Stimulated activated CD8-positive, alpha-beta memory T cell treated with anti-CD3 and anti-CD28 coated beads, Interleukin-15, amount 100 ng/mL, for 4 hours (primary cell): ENCODE data around the gene BCAR1.
"Not testable (repeated sequence)": the region's sequence is repeated elsewhere in the genome, so short reads cannot be mapped to it uniquely, and the experiment has no call there.

Experiments
- DNase-seq, 2 donors: peaks; one replicate each; pipeline ENCODE4 v3.0.0-alpha.2; 2020; ENCODE audit warnings: low read depth in 2 of 2

Gene BCAR1, protein sequence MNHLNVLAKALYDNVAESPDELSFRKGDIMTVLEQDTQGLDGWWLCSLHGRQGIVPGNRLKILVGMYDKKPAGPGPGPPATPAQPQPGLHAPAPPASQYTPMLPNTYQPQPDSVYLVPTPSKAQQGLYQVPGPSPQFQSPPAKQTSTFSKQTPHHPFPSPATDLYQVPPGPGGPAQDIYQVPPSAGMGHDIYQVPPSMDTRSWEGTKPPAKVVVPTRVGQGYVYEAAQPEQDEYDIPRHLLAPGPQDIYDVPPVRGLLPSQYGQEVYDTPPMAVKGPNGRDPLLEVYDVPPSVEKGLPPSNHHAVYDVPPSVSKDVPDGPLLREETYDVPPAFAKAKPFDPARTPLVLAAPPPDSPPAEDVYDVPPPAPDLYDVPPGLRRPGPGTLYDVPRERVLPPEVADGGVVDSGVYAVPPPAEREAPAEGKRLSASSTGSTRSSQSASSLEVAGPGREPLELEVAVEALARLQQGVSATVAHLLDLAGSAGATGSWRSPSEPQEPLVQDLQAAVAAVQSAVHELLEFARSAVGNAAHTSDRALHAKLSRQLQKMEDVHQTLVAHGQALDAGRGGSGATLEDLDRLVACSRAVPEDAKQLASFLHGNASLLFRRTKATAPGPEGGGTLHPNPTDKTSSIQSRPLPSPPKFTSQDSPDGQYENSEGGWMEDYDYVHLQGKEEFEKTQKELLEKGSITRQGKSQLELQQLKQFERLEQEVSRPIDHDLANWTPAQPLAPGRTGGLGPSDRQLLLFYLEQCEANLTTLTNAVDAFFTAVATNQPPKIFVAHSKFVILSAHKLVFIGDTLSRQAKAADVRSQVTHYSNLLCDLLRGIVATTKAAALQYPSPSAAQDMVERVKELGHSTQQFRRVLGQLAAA

DNA sequence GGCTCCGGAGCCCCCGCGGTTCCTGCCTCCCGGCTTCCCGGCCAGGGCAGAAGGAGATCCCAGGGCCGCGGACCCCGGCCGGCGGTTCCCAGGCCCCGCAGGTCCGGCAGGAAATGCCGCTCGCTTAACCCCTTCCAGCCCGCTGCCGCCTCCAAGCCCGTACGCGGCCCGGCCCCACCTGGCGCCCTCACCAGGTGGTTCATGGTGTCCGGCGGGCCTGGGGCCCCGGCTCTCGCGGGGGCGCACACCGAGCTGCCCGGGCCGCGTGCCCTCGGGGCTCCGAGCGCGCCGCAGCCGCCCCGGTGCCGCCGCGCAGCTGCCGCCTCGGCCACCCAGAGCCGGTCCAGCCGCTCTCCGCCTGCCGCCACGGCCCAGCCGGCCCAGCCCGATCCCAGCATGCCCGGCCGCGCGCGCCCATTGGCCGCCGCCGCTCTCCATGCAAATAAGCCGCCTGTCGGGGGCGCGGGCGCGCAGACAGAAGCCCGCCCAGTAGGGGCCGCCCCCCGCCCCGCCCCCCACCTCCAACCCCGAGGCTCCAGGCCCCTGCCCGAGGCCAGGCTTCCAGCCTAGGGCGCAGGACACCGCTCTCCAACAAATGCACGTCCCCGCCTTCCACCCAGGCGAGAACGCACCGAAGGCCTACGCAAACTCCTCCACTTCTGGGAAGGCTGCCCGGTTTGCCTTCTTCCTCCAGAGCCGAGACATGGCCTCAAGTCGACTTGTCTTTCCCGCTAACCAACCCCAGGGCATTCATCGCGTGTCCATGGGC is at the start of gene BCAR1:
TSS of gene BCAR1 (minus strand) at position 345 of the 769 bp plus-strand sequence. CDS start at position 203, 142 bp downstream.
- DNase-seq, result no peak

DNA sequence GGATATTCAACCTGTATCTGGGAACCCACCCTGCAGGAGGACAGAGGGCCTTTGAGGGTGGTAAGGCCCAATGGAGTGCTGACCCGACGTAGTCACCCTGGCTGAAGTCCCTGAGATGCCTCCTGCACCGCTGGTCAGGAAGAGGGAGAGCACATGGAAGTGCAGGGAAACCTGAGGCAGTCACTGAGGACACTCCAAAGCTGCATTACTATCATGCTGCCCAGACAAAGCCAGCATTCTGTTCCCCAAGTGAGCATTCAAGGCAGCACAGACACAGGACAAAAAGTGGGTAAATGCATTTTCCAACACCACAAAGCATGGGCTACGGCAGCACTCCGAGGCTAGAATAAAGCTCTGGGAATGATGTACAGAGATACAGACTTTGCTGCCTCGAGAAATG is 46.8 kb upstream of the BCAR1 start:
- DNase-seq, result no peak

DNA sequence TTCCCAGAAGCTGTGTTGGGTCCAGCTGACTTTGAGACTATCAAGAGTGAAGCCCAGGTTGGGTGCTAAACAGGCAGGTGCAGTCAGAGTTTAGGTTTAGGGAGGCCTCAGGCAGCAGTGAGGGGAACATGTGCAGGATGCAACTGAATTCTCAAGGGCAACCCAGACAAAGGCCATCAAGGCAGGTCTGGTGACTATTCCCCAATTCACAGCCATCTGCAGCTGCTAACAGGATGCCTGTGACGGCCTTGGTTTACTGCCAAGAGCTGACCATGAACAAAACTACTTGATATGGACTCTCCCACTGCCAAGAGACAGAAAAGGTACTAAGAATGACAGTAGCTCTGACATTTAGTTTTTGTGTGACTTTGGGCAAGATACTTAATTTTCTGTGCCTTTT is 45.2 kb upstream of the BCAR1 start:
- DNase-seq, result no peak

- DNase-seq, result no peak
These were observed 43.5 kb upstream of the BCAR1 start for GRCh38 chr16:75294773-75295459.

DNA sequence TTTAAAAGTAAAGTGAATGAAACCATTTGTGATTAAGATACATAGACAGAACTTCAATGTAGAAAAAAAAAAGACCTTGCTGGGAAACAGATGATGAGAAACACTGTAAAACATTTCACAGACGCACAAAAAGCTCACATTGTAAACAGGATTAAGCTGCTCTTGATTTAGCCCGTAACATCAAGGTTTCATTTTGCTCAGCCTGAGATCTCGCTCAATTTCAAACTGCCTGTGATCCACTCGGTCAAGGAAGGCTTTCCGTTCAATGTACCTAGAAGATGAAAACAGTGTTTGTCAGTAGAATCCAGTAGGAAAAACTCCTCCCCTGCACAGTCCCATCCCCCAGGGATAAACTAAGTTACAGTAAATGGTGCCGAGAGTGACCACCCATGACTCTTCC is 42.3 kb upstream of the BCAR1 start:
- no peak for DNase-seq

GRCh38 chr16:75293173-75293572 is 41.7 kb upstream of the BCAR1 start:
- DNase-seq, result no peak

DNA sequence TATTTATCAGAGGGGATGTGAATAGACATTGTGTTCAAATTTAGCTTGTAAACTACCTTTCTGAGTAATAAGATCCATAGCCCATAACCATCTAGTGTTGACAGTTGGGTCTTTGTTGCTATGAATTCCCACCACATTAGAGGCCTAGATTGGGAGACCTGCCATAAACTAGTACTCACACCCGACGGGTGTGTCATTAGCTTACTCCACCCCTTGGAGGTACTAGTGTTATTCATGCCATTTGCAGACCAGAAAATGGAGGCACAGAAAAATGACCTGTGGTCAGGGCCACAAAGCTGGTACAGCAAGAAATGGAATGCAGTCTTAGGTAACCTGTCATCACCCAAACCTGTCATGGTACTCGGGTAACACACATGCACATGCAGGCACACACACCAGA is 41.3 kb upstream of the BCAR1 start:
- no peak for DNase-seq

DNA sequence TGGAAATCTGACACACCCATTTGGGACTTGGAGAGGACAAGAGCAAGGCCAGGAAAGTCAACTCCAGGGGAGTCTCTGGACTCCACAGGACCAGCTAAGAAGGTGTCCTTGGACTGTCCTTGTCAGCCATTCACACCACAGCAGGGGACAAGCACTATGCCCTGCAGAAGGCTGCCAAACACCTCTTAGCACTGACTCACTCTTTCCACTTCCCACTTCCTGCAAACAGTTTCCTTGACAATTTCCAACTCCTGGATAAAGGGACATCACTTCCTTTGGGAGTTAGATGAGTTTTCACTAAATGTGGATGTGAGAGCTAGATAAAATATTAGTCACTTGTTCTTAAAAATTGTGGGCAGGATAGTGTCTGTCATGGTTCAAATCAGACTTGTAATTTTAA is 37.8 kb upstream of the BCAR1 start:
- DNase-seq, result no peak

- peak in 1 of 2 donors; percentile 20 for DNase-seq
These were observed 37.2 kb upstream of the BCAR1 start for GRCh38 chr16:75288596-75289120.

DNA sequence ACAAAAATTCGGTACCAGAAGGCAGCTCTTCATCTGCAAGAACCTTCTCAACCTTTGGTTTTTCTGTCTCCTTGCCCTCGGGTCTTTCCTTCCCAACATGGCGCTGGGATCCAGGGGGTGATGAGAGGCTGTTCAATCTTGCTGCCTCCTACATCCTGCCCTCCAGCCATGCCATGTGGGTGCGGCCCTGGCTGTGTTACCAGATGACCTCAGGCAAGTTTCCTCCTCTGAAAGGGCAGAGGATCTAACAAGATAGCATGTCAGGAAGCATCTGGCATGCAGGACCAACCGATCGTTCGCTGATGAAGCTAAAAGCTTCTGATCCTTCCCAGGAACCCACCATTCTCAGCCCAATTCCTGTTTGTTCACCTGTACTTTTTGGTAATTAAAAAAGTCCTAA is 36.8 kb upstream of the BCAR1 start:
- DNase-seq, result no peak

DNA sequence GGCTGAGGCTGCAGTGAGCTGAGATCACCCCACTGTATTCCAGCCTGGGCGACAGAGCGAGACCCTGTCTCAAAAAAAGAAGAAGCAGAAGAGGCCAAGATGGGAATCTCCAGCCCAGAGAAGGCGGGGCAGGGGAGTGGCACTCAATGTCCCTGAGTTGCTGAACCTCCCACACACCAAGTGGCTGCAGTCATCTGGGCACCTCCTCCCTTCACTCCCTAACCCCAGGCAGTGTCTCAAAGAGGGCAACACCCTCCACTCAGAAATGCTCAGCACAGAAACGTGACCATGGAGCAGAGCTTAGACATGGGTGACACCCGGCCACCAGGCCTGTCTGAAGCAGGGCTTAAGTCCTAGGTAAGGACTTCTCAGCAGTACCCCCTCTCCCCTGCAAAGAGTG is 36.3 kb upstream of the BCAR1 start:
- DNase-seq, result no peak

DNA sequence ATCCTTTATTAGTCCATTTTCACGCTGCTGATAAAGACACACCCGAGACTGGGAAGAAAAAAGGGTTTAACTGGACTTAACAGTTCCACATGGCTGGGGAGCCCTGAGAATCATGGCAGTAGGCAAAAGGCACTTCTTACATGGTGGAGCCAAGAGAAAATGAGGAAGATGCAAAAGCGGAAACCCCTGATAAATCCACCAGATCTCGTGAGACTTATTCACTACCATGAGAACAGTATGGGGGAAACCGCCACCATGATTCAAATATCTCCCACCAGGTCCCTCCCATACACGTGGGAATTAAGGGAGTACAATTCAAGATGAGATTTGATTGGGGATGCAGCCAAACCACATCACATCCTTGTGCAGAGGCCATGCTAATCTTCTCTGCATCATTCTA is 35.0 kb upstream of the BCAR1 start:
- DNase-seq, result no peak

DNA sequence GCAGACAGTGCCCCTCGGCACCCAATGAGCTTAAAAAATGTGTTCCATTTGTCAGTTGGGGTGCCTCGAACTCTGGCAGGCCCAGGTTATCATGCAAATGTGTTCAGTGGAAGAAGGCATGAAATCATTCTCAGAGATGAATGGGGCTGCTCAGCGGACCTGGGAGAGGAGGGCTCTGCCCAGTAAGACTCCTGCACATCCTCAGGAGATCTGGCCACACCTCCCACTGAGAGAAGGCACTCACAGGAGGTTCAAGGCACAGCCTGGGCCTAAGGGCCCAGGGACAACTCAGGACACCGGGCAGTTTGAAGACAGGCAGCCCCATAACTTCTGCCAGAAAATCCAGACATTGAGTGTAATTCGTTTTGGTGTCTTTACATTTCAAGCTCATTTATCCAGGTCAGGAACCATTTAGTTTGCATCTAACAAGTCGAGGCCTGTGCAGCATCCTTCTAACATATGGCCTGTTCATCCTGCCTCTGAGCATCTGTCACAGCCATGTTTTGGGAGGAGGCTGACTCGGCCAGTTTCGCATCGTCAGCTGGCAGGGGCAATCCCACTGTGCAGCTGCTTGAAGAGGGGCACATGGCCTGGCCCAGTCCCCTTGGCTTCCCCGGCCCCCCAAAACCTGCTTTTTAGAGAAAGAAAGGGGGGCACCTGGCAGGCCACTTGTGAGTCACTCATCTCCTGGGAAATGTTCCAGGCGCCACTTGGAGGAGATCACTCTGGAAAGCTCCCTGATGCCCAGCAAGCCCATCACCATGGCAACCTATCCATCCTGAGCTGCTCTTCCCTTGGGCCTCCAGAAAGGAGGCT is 31.2 kb upstream of the BCAR1 start:
- DNase-seq, result no peak

DNA sequence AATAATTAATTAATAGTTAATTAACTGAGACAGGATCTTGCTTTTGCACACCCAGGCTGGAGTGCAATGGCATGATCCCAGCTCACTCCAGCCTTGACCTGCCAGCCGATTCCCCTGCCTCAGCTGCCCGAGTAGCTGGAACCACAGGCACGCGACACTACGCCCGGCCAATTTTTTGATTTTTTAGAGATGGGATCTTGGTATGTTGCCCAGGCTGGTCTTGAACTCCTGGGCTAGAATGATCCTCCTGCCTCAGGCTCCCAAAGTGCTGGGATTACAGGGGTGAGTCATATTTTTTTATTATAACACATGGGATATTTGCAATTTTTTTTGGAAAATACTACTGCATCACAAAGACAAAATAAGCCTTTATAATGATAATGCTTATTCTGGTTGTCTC is 30.4 kb upstream of the BCAR1 start:
- no peak for DNase-seq

DNA sequence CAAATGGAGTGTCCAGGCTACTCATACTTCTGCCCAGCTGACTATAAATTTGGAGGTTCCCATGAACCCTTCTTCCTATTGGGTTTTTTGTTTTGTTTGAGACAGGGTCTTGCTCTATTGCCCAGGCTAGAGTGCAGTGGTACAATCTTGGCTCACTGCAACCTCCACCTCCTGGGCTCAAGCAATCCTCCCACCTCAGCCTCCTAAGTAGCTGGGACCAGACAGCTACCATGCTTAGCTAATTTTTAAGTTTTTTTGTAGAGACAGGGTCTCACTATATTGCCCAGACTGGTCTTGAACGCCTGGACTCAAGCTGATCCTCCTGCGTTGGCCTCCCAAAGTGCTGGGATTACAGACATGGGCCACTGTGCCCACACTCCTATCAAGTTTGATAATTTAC is 29.6 kb upstream of the BCAR1 start:
- DNase-seq, result not testable (repeated sequence)

GRCh38 chr16:75280331-75280804 is 28.9 kb upstream of the BCAR1 start:
- no peak for DNase-seq

DNA sequence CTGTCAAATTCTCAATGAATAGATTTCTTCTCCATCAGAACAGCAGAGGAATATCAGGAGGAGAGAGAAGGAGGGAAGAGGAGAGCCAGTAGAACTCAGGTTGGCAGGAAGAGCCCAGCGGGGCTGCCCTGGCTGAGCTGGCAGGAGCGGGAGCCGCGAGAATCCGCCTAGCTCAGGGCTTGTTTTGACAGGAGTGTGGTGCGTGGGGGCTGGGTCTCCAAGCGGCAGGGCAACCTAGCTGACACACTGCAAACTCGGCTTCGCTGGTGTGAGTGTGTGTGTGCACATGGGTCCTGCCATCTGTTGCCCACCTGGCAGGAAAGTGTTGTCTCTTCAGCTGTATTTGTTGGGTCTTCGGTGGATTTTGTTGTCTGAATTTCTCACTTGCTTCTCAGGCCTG is 27.9 kb upstream of the BCAR1 start:
- DNase-seq, result no peak

DNA sequence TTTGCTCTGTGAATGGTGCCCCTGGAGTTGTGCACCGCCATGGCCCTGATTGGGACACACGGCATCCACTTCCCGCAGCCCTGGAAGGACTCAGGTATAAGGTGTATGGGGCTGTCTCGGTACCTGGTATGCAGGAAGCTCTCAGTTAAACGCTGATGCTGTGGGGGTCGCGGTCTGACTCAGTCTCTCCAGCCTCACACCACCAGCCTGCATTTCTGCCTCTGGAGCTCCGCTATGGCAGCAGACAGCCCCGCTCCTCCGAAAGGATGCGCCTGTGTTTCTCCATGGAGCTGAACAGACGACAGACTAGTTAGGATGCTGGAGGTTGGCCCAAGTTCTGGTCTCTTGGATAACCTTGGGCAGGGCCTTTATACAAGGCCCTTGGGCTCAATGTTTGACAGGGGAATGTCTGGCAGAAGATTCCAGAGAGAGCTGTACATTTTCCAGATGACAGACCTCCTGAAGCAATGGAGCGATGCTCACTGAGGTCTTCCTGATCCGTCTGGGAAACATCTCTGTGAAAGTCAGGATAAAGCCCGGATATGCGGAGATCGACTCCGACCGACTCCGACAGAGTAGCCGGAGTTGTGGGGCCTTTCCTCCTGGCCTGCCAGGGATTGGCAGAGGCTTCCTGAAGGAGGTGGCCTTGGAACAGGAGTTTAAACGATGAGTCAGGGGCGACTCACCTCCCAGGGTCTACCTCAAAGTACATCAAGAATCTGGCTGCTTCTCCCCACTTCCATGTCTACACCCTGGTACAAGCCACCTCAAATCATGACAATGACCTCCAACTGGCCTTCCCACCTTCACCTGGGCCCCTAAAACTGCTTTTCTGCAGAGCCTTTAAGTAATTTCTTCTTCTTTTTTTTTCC is 21.9 kb upstream of the BCAR1 start:
- DNase-seq, result no peak

- not testable (repeated sequence) for DNase-seq
These were observed 21.2 kb upstream of the BCAR1 start for GRCh38 chr16:75272629-75273028.
